ENCODE measurements around the gene TAF15.

TAF15 gene

GRCh38 chr17:35808962-35809854 lies at the start of gene TAF15:
Gene TAF15, plus strand, starts transcription at chr17:35809484. Its CDS starts 86 bp downstream, at chr17:35809570.
- in situ Hi-C loops (cut with MboI; ENCODE audit: low sequenced_read_pairs) = no loop called here

GRCh38 chr17:35760587-35760986 lies 48.7 kb upstream of the TAF15 start, which contains the start of gene C17orf50:
Gene C17orf50, plus strand, starts transcription at chr17:35760887. Its CDS starts 55 bp downstream, at chr17:35760942.
- in situ Hi-C loops (cut with MboI; ENCODE audit: low sequenced_read_pairs) = no loop called here

DNA sequence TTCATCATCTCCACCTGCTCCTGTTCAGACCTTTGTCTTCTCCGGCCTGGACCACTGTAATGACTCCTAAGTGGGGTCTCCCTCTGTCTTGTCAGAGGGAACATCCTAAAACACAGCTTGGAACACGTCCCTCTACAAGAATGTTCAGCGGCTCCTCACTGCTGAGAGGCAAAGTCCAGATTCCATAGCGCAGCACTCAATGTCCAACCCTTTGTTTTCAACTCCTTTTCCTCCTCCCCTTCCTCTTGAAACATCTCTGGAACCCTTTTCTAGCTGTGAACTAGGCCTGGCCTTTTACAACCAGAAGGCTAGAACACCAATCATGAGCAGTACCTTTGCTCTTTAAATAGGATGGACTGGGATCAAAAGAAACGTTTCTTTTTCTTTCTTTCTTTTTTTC lies 47.7 kb upstream of the TAF15 start:
- in situ Hi-C loops (cut with MboI; ENCODE audit: low sequenced_read_pairs) = no loop called here

DNA sequence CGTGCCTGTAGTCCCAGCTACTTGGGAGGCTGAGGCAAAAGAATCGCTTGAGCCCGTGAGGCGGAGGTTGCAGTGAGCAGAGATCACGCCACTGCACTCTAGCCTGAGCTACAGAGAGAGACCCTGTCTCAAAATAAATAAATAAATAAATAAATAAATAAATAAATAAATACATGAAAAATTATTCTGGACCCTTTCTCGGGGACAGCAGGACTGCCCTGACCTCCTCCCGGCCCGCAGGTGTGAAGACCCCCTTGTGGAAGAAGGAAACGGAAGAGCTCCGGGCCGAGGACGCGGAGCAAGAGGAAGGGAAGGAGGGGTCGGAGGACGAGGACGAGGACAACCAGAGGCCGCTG lies 45.5 kb upstream of the TAF15 start:
- in situ Hi-C loops (cut with MboI; ENCODE audit: low sequenced_read_pairs) = no loop called here

DNA sequence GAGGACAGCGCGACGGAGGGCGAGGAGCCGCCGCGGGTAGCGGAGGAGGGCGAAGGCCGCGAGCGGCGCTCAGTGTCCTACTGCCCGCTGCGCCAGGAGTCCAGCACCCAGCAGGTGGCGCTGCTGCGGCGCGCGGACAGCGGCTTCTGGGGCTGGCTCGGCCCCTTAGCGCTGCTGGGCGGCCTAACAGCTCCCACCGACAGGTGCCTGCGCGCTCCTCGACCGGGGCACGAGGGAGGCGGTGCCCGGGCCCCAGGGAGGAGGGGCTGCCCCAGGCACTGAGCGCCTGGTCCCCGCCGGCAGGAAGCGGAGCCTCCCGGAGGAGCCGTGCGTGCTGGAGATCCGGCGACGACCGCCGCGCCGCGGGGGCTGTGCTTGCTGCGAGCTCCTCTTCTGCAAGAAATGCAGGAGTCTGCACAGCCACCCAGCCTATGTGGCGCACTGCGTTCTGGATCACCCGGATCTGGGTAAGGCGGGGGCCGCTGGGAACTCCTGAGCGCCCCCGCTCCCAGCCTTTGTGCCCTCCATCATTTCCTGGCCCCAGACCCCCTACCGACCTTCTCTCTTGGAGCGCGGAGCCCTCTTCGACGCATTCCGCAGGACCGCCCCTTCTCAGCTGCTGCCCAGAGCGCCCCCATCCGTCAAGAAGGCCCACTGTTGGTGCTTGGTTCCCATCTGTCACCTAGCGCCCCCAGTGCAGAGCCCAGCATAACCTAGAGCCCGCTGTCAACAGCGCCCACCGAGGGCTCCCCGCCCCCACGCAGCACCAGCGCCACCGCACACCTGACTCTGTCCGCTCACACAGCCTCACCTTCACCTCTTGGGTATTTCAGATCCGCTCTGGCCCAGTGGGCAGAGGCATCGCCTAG lies 44.9 kb upstream of the TAF15 start:
- in situ Hi-C loops (cut with MboI; ENCODE audit: low sequenced_read_pairs) = no loop called here

DNA sequence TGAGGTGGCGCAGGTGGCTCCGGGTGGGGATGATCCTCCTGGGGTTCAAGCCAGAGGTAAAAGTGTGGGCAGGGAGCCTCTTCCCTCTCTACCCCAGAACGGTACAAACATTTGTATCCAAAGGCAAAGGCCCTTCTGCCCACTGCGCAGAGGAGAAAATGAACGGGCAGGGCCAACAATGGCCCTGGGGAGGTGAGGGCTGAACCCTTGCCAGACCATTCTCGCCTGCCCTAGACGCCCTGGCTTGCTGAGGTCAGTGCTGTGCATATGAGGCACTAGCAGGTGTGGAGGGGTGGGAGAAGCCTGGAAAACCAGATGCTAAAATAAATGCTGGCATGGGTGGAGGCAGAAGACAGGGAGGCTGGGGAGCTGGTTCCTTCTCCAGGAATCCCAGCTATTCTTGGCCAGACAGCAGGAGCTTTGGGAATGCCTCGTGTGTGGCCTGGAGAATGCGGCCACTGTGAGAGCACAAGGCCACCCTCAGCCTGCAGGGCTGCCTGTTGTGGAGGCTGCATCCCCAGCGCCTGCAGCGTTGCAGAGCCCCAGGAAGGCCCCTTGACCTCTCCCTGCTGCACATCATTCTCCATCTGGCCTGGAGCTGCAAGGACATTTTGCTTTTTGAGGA lies 44.1 kb upstream of the TAF15 start:
- in situ Hi-C loops (cut with MboI; ENCODE audit: low sequenced_read_pairs) = no loop called here

DNA sequence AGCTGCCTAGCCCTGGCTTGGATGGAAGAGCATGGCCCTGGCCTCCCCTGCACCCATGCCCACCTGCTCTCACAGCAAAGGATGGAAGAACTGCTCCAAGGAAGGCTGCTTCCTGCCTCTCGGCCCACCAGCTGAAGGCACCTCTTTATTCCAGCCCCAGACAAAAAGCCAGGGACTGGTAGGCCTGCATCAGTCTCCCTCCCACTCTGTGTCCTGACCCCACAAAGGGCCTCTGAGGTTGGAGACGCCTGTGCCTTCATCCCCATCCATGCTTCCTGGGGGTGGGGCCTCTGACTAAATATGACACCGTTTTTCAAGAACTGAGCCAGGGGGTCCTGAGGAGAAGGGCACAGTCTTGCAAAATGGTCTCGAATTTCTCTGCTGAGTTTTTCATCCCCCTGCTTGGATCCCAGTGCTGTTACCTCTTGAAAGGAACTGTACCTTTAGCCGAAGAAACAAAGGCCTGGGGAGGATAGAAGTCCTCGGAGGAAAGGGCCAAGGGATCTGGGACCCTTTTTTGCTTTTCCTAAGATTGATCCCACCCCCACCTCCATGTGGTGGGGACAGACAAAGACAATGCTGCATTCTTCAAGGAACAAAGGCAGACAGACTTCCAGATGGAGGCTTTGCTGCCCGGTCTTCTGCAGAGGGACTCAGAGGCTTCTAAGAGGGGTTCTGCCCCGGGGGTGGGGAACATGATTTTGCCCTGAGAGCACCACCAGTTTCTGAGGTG lies 43.4 kb upstream of the TAF15 start:
- in situ Hi-C loops (cut with MboI; ENCODE audit: low sequenced_read_pairs) = no loop called here

DNA sequence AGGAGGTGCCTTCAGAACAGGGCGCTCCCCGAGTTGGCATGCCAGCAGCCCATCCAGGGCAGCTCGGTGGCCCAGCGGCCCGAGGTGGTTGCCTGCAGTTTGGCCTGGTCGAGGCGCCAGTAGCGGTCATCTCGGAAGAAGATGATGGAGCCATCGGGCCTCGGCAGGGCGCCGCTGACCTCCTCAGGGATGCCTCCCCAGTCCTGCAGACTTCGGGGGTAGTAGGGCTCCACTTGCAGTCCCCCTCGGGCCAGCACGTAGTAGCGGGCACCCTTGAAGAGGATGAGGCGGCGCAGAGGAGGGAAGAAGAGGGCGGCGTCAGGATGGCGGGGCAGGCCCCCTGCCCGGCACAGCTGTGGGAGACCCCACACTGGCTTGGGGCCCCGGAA lies 42.8 kb upstream of the TAF15 start:
- in situ Hi-C loops (cut with MboI; ENCODE audit: low sequenced_read_pairs) = no loop called here

- in situ Hi-C loops (cut with MboI; ENCODE audit: low sequenced_read_pairs) = no loop called here
These were observed 42.3 kb upstream of the TAF15 start for GRCh38 chr17:35766903-35767510.

DNA sequence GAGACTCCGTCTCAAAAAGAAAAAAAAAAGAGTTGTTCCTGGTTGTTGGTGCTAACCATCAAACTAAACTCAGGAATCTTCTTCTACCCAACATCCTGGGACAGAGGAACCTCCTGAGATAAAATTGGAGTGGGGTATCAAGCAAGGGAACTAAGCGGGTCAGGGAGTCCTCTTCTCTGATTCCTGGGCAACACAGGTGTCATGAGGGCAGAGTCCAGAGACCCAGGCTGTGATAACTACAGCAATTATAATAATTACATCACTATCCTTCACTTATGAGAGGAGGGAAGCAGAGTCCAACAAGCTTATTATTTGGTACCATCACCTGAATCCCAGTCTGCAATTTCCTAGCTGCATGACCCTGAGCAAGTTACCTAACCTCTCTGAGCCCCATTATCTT lies 40.5 kb upstream of the TAF15 start:
- in situ Hi-C loops (cut with MboI; ENCODE audit: low sequenced_read_pairs) = no loop called here

GRCh38 chr17:35769895-35770486 lies 39.3 kb upstream of the TAF15 start:
- in situ Hi-C loops (cut with MboI; ENCODE audit: low sequenced_read_pairs) = no loop called here

DNA sequence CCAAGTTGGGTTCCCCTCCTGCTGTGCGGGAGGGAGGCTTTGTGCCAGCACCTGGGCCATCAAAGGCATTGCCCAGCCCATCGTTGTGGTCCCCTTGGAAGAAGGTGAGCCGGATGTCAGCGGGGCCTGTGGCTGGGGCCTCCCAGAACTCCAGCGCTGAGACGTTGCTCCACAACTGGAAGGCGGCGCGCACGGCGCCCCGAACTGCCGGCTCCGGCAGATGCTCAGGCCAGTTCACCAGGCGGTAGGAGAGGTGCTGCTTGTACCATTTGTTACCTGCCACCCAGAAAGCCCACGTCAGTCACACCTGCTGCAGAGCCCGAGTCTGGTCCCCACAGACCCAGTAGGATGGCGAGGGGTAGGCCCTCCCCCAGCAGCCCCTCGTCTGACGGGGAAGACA lies 36.2 kb upstream of the TAF15 start:
- in situ Hi-C loops (cut with MboI; ENCODE audit: low sequenced_read_pairs) = no loop called here

DNA sequence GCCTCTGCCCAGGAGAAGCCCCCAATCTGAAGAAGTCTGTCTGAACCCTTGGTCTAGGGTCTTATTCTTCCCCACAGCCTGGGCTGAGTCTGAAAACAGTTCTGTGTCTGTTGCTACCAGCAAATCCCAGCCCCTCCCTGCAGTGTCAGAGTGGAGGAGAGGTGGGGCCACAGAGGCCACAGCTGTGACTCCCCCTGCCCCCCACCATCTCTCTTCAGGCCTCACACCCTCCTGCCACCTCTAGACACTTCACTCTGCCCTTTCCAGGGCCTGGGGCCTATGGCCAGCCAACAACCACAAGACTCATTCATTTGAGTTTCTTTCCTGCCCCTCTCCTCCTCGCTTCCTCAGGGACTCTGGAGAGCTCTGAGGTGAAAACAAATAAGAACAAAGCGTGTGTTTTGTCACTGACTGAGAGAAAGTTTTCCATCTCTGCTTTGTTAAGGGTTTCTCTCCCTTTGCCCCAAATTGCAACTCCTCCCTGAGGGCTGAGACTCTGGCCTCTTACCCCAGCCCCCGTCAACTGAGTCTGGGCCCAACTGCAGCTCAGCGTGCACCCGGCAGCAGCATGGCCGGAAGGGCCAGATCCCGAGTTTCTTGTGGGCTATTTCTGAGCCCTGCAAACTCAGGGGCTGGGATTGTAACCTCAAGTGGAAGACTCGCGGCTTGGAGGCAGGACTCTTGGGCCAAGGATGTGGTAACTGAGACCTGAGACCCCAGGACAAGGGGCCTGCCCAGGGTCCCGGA lies 35.4 kb upstream of the TAF15 start:
- in situ Hi-C loops (cut with MboI; ENCODE audit: low sequenced_read_pairs) = no loop called here

GRCh38 chr17:35774499-35774898 lies 34.8 kb upstream of the TAF15 start:
- in situ Hi-C loops (cut with MboI; ENCODE audit: low sequenced_read_pairs) = no loop called here

DNA sequence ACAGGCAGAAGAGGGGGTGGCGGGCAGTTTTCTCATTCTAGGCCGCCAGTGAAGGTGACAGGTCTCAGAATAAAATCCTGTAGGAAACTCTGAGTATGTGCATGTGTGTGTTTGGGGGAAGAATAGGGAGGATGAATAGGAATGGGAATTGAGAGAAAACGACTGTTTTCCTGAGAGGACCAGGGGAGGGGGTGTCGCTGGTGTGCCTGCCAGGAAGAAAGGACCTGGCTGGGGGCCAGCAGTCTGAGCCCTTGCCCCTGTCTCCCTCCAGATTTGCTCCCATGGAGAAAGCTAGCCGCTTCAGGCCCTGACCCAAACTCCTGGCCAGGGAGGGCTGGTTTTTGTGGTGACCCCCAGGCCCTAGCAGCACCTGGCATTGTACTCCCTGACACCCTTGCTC lies 34.2 kb upstream of the TAF15 start:
- in situ Hi-C loops (cut with MboI; ENCODE audit: low sequenced_read_pairs) = no loop called here

DNA sequence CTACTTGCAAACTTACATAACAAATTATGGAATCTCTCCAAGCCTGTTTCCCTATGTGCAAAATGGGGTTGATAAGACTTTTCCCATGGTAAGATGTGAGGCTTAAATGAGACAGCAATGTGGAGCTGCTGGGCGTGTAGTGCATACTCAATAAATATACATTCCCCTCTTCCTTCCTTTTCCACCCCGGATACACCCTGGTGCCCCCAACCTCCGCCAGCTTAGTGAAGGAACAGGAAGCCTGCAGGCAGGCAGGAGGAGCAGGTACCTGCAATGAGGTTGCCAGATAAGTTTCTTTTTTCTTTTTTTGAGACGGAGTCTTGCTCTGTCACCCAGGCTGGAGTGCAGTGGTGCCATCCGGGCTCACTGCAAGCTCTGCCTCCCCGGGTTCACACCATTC lies 33.7 kb upstream of the TAF15 start:
- in situ Hi-C loops (cut with MboI; ENCODE audit: low sequenced_read_pairs) = no loop called here

DNA sequence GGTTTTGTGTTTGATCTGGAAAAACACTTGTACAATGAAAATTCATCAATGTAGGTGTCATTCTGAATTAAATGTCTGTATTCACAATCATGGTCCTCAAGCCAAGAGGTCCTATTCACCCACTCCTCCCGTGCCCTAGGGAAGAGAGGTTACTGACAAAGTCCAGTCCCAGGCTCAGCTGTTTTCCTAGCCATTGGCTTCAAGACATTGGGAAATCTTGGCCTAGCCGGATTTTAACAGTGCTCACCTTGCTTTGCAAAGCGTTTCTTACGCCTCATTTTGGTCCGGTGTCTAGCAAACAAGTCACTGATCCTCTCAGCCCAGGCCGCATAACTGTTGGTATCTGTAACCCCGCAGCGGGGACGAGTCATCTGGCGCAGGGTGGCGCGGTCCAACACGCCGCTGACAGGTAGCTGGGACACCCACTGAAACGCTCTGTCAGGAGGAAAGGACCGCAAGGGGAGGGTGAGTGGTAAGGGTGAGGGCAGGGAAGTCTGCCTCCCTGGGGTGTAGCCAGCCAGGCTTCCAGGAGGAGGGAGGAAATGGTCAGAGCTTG lies 30.6 kb upstream of the TAF15 start:
- in situ Hi-C loops (cut with MboI; ENCODE audit: low sequenced_read_pairs) = no loop called here

DNA sequence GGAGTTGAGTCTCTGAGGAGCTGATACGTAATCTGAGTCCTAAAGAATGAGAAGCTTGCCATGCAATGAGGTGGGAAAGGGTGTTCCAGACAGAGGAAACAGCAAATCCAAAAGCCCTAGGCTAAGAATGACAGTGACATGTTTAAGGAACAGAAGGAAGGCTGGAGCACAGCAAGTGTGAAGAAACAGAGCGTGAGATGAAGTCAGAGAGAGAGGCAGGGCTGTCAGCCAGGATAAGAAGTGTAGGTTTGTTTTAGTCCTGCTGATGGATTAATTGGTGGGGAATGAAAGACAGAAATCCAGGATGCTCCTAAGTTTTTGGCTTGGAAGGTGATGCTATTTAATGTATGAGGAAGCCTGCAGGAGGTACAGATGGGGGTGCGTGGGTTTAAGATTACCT lies 28.3 kb upstream of the TAF15 start:
- in situ Hi-C loops (cut with MboI; ENCODE audit: low sequenced_read_pairs) = no loop called here

- in situ Hi-C loops (cut with MboI; ENCODE audit: low sequenced_read_pairs) = no loop called here
These were observed 24.4 kb upstream of the TAF15 start for GRCh38 chr17:35784895-35785294.

Data from HL-60/S4 treated with retinoic acid at 250 ng/mL for 4 days and 3 days (cell line).